CD4-positive, alpha-beta T cell treated with Interleukin-10 for 1 hour (primary cell): Measurements from ENCODE around the gene IPCEF1.

Experiments used
- DNase-seq: peaks from one replicate; pipeline ENCODE4 v3.0.0-alpha.2; 2020

The IPCEF1 gene

GRCh38 chr6:154156135-154156896 is 200.3 kb downstream of the IPCEF1 start:
- peak; percentile 71 for DNase-seq

- DNase-seq = peak; percentile 77
Observed at GRCh38 chr6:154154389-154154967, 202.1 kb downstream of the IPCEF1 start.

GRCh38 chr6:154143753-154144152 is 212.8 kb downstream of the IPCEF1 start:
- DNase-seq = no peak

DNA sequence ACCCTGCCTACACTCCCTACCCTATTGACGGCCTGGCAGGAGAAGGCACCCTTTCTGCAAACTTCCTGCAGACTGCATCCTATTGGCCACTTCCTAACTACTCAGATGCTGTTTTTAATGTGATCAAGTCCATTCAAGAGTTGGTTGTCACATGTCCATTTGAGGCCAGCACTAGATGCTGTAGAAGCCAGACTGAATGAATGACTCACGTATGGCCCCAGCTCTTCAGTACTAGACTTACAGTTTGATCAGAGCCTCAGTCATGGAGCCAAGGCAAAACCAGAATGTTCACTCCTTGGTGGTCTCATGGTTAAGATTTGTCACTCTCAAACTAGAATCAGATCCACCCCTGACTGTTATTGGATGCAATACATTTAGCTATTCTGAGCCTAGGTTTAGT is 215.9 kb downstream of the IPCEF1 start:
- DNase-seq = no peak

DNA sequence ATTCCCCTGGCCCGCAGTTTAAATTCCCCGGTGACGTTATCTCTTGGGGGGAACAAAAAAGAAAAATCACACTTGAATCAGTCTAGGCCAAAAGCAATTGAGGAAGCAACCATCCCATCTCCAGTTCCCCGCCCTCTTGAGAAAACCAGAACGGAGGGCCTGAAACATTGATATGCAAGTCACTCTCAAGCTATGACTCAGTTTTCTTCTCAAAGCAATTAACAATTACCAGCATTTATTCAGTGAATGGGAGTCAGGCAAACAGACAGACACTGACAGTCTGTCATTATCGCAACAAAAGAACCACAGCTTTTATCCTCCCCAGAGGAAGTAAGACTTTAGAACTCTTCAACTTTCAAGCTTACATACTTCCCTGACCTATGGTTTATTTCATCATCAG is 216.7 kb downstream of the IPCEF1 start:
- no peak for DNase-seq

DNA sequence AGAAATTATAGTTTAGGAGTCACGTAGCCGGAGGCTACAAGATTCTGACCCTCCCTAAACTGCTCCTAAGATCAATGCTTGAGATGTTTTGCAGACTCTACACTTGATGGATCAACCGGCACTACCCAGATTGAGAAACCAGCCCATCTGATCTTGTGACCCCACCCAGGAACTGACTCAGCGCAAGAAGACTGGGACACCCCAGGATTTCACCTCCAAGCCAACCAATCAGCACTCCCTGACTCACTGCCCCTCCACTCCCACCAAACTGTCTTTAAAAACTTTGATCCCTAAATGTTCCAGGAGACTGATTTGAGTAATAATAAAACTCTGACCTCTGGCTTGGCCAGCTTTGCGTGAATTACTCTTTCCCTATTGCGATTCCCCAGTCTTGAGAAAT is 217.8 kb downstream of the IPCEF1 start:
- no peak for DNase-seq

GRCh38 chr6:154134471-154135147 is 222.0 kb downstream of the IPCEF1 start:
- DNase-seq = no peak

- DNase-seq = no peak
Observed at GRCh38 chr6:154127657-154128056, 228.9 kb downstream of the IPCEF1 start.

- no peak for DNase-seq
Observed at GRCh38 chr6:154125421-154125820, 231.2 kb downstream of the IPCEF1 start.

DNA sequence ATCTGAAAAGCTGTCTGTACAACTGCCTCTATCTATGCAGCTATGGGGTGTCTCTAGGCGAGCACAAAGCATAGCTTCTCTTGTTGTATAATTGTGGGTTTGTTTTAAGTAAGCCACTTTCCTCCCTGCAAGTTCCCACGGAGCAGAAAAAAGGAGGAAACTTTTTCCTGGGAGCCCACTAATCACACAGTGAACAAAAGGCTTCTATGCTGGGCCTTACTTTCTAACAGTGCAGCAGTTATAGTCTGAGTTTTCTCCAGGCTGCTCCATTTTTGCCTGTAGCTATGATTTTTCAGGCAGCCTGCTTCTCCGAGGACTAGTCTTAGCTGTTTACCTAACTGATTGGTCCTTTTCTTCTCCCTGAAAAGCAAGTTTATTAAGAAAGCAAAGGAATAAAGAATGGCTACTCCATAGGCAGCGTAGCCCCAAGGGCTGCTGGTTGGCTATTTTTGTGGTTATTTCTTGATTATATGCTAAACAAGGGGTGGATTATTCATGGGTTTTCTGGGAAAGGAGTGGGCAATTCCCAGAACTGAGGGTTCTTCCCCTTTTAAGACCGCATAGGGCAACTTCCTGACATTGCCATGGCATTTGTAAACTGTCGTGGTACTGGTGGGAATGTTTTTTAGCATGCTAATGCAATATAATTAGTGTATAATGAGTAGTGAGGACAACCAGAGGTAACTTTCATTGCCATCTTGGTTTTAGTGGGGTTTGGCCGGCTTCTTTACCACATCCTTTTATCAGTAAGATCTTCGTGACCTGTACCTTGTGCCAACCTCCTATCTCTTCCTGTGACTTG is 233.2 kb downstream of the IPCEF1 start:
- no peak for DNase-seq

GRCh38 chr6:154122195-154122925 is 234.2 kb downstream of the IPCEF1 start:
- DNase-seq = no peak

- DNase-seq = no peak
Observed at GRCh38 chr6:154117485-154117884, 239.1 kb downstream of the IPCEF1 start.

DNA sequence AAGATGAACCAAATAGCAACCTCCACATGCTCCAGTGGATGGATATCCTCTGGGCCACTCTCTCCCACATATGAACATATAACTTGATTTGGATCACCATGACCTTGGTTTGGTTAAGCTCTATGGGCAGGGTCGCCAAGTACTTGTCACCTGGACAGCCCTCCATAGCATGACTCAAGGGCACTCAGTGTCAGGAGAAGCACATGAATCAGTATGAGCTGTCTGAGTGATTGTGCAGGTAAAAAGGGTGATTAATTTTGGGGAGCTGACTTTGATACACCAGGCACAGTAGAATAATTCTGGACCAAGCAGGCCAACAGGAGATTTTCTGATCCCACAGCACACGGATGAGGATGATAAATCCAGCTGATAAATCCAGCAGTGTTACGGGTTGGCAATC is 243.2 kb downstream of the IPCEF1 start:
- no peak for DNase-seq

- DNase-seq = no peak
Observed at GRCh38 chr6:154112181-154112809, 244.3 kb downstream of the IPCEF1 start.

DNA sequence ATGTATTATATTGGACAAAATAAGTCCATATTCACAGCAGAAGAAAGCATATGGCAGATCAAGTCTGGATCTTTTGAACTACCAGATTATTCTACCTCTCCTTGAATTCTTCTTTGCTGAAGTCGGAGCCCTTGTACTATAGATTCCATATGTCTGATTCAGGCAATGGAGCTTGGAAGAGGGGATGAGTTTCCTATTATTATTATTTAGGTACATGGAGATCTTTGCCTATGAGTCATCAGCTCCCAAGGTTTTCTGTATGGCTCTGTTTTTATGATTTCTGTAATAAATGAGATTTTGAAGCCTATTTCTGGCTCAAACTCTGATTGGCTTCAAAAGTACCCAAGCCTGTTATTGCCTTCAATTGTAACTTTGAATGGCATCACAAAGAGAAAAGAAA is 245.6 kb downstream of the IPCEF1 start:
- DNase-seq = no peak

DNA sequence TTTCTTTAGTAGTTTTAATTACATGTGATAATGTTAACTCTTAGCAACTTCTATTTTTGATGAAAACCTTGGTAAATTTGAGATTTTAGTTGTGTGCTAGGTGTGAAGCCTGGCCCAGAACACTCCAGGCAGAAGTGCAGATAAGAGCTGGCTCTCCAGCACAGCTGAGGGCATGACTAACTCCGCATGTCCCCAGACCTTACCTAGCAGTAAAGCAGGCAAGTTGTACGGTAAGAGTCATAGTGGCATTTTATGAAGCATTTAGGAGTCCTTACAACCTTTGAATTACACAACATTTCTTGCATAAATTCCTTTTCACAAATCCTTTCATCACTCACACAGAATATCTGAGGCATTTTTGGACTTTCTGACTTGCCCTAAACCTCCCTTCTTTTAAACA is 250.4 kb downstream of the IPCEF1 start:
- DNase-seq = no peak
